Ishikawa (cell line): ENCODE data around the gene JOSD2.

ENCODE experiments used
- CEBPB ChIP-seq: IDR thresholded peaks from 2 replicates; pipeline ENCODE4 v1.6.1; 2012
- CREB1 ChIP-seq: IDR thresholded peaks from 2 replicates; pipeline ENCODE4 v1.6.1; 2012; ENCODE audit warnings: low read depth
- EGR1 ChIP-seq: IDR thresholded peaks from 2 replicates; pipeline ENCODE4 v1.6.1; 2012
- EP300 ChIP-seq: IDR thresholded peaks from 2 replicates; pipeline ENCODE4 v1.6.1; 2012; ENCODE audit warnings: borderline replicate concordance
- FOXM1 ChIP-seq: IDR thresholded peaks from 2 replicates; pipeline ENCODE4 v1.6.1; 2012; ENCODE audit warnings: low read depth, borderline replicate concordance
- NFIC ChIP-seq: IDR thresholded peaks from 2 replicates; pipeline ENCODE4 v1.6.1; 2012
- RAD21 ChIP-seq: IDR thresholded peaks from 2 replicates; pipeline ENCODE4 v1.6.1; 2012; ENCODE audit warnings: low read depth
- TAF1 ChIP-seq: IDR thresholded peaks from 2 replicates; pipeline ENCODE4 v1.6.1; 2012; ENCODE audit warnings: low read depth, mild to moderate bottlenecking
- TCF12 ChIP-seq: IDR thresholded peaks from 2 replicates; pipeline ENCODE4 v1.6.1; 2012; ENCODE audit warnings: low read depth
- TEAD4 ChIP-seq: IDR thresholded peaks from 2 replicates; pipeline ENCODE4 v1.6.1; 2012
- YY1 ChIP-seq: IDR thresholded peaks from 2 replicates; pipeline ENCODE4 v1.6.1; 2012; ENCODE audit warnings: low read depth
- ZBTB7A ChIP-seq: IDR thresholded peaks from 2 replicates; pipeline ENCODE4 v1.6.1; 2012; ENCODE audit warnings: low read depth
- TF ChIP-seq, protein P1 (sequence below): IDR thresholded peaks from 2 replicates; pipeline ENCODE4 v1.6.1; 2012
- TF ChIP-seq, protein P2 (sequence below): IDR thresholded peaks from 2 replicates; pipeline ENCODE4 v1.6.1; 2012; ENCODE audit warnings: low read depth, mild to moderate bottlenecking
- TF ChIP-seq, protein P3 (sequence below): IDR thresholded peaks from 2 replicates; pipeline ENCODE4 v1.6.1; 2012

The JOSD2 gene

GRCh38 chr19:50466706-50467039, 44.3 kb downstream of the JOSD2 start:
- no peak for TF ChIP-seq TAF1
- no peak for TF ChIP-seq CREB1
- TF ChIP-seq EGR1: no peak
- TF ChIP-seq NFIC: no peak
- TF ChIP-seq TEAD4: no peak
- TF ChIP-seq, protein P1, sequence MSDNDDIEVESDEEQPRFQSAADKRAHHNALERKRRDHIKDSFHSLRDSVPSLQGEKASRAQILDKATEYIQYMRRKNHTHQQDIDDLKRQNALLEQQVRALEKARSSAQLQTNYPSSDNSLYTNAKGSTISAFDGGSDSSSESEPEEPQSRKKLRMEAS: no peak
- TF ChIP-seq, protein P2, sequence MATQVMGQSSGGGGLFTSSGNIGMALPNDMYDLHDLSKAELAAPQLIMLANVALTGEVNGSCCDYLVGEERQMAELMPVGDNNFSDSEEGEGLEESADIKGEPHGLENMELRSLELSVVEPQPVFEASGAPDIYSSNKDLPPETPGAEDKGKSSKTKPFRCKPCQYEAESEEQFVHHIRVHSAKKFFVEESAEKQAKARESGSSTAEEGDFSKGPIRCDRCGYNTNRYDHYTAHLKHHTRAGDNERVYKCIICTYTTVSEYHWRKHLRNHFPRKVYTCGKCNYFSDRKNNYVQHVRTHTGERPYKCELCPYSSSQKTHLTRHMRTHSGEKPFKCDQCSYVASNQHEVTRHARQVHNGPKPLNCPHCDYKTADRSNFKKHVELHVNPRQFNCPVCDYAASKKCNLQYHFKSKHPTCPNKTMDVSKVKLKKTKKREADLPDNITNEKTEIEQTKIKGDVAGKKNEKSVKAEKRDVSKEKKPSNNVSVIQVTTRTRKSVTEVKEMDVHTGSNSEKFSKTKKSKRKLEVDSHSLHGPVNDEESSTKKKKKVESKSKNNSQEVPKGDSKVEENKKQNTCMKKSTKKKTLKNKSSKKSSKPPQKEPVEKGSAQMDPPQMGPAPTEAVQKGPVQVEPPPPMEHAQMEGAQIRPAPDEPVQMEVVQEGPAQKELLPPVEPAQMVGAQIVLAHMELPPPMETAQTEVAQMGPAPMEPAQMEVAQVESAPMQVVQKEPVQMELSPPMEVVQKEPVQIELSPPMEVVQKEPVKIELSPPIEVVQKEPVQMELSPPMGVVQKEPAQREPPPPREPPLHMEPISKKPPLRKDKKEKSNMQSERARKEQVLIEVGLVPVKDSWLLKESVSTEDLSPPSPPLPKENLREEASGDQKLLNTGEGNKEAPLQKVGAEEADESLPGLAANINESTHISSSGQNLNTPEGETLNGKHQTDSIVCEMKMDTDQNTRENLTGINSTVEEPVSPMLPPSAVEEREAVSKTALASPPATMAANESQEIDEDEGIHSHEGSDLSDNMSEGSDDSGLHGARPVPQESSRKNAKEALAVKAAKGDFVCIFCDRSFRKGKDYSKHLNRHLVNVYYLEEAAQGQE: no peak
- TF ChIP-seq, protein P3, sequence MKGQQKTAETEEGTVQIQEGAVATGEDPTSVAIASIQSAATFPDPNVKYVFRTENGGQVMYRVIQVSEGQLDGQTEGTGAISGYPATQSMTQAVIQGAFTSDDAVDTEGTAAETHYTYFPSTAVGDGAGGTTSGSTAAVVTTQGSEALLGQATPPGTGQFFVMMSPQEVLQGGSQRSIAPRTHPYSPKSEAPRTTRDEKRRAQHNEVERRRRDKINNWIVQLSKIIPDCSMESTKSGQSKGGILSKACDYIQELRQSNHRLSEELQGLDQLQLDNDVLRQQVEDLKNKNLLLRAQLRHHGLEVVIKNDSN: no peak
- TF ChIP-seq FOXM1: no peak
- TF ChIP-seq ZBTB7A: no peak
- no peak for TF ChIP-seq RAD21

GRCh38 chr19:50465986-50466705, 44.8 kb downstream of the JOSD2 start:
- no peak for TF ChIP-seq EGR1
- TF ChIP-seq FOXM1: no peak

GRCh38 chr19:50465000-50465399, 46.0 kb downstream of the JOSD2 start:
- TF ChIP-seq, protein P1: no peak
- TF ChIP-seq, protein P3: no peak
- TF ChIP-seq RAD21: no peak
- TF ChIP-seq YY1: no peak
- TF ChIP-seq, protein P2: no peak
- TF ChIP-seq EGR1: no peak
- no peak for TF ChIP-seq EP300
- no peak for TF ChIP-seq FOXM1

DNA sequence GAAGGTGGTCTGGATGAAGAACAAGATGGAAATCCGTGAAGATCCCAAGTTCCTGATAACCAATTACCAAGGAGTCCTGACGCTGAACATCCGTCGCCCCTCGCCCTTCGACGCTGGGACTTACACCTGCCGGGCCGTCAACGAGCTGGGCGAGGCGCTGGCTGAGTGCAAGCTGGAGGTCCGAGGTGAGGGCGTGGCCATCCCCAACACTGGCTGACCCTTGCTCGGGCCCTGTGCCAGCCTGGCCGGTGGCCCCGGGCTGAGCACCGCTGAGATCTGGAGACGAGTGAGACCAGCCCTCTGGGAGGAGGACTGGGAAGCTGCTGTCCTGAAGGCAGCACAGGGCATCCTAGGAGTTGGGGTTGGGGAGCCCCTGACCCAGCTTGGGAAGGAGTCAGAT, 46.6 kb downstream of the JOSD2 start:
- no peak for TF ChIP-seq EP300
- no peak for TF ChIP-seq CREB1
- no peak for TF ChIP-seq EGR1
- TF ChIP-seq YY1: no peak
- TF ChIP-seq TAF1: no peak
- no peak for TF ChIP-seq RAD21
- TF ChIP-seq CEBPB: no peak
- no peak for TF ChIP-seq TCF12
- TF ChIP-seq, protein P3: no peak
- TF ChIP-seq, protein P1: no peak
- TF ChIP-seq, protein P2: no peak
- no peak for TF ChIP-seq TEAD4
- TF ChIP-seq ZBTB7A: no peak
- no peak for TF ChIP-seq NFIC
- TF ChIP-seq FOXM1: no peak
